Fibroblast of pulmonary artery (primary cell): ENCODE measurements around the gene SAMD11.

Source experiments
- DNase-seq: peaks from one replicate; pipeline ENCODE4 v3.0.0-alpha.2; 2010; ENCODE audit warnings: low read depth
- H3K4me3 ChIP-seq: replicated peaks from 2 replicates; pipeline ENCODE4 v1.5.1; 2011; ENCODE audit warnings: low read depth, mild to moderate bottlenecking, control low read depth, low read length, moderate library complexity
- TF ChIP-seq, protein P1 (sequence below): IDR thresholded peaks from 2 replicates; pipeline ENCODE4 v1.5.1; 2011; ENCODE audit warnings: mild to moderate bottlenecking, control low read depth, low read length, inconsistent platforms; ENCODE audit errors: missing control alignments

The SAMD11 gene

DNA sequence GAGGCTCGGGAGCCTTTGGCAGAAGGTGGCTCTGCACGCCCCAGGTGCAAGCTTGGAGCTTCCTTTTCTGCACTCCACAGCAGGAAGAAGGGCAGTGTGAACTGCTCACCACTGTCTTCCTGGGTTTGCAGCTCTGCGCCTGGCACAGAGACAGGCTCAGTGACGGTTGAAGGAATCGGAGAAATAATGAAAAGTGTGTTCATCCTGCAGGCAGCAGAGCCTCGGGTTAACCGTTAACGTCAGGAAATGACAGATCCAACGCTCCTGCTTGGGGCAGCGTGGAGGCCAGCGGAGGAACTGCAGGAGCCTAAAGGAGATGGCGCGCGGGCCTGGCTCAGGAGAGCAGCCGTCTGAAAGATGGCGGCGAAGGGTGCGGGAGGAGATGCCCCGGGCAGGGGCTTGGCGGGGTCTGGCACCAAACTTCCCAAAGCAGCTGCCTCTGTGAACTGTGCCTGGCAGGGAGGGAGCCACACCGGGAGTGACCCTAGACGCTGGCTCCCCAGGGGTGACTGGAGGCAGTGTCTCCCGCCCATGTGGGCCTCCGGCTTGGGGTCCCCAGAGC lies 10.9 kb upstream of the SAMD11 start:
- no peak overlapping the region for H3K4me3 ChIP-seq
- DNase-seq, result peak; percentile 36
- TF ChIP-seq, protein P1, sequence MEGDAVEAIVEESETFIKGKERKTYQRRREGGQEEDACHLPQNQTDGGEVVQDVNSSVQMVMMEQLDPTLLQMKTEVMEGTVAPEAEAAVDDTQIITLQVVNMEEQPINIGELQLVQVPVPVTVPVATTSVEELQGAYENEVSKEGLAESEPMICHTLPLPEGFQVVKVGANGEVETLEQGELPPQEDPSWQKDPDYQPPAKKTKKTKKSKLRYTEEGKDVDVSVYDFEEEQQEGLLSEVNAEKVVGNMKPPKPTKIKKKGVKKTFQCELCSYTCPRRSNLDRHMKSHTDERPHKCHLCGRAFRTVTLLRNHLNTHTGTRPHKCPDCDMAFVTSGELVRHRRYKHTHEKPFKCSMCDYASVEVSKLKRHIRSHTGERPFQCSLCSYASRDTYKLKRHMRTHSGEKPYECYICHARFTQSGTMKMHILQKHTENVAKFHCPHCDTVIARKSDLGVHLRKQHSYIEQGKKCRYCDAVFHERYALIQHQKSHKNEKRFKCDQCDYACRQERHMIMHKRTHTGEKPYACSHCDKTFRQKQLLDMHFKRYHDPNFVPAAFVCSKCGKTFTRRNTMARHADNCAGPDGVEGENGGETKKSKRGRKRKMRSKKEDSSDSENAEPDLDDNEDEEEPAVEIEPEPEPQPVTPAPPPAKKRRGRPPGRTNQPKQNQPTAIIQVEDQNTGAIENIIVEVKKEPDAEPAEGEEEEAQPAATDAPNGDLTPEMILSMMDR, result peak; percentile 32

GRCh38 chr1:913491-914130 lies 10.1 kb upstream of the SAMD11 start:
- TF ChIP-seq, protein P1, result no peak
- no peak overlapping the region for H3K4me3 ChIP-seq
- DNase-seq, result no peak

DNA sequence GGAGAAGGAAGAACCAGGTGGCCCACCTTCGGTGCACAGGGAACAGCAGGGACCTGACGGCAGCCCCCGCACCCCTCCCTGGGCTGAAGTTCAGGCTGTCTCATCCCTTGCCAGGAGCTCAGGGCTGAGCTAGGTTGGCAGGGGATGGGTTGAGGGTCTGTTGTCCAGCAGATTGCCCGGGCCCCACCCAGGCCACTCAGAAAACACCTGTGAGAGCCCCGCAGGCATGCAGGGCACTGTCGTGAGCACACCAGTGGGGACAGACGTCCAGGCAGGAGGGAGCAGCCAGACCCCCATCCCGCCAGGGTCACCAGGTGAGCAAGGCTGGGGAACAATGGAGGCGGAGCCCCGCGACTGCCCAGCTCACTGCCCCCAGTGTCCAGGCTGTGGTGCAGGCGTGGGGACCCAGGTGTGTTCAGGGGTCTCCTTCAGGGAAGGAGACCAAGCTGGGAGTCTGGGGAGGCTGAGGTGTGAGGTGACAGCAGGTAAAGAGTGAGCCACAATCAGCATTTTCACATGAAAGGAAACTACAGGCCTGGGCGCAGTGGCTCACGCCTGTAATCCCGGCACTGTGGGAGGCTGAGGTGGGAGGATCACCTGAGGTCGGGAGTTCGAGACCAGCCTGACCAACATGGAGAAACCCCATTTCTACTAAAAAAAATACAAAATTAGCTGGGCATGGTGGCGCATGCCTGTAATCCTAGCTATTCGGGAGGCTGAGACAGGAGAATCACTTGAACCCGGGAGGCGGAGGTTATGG lies 9.4 kb upstream of the SAMD11 start:
- DNase-seq, result no peak
- no peak overlapping the region for H3K4me3 ChIP-seq
- TF ChIP-seq, protein P1, result no peak

DNA sequence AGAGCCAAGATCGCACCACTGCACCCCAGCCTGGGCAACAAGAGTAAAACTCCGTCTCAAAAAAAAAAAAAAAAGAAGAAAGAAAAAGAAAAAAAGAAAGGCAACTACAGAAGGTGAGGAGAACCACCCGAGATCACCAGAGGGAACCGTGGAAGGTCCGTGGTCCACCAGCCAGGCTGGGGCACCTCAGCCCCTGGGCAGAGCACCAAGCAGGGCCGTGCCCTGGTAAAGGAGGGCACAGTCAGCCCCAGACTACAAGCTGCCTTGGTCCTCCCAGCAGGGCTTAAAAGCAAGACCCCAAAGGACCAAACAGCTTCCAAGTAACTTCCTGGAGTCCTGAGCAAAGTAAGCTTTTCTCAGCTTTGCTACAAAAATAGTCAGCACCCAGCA lies 8.8 kb upstream of the SAMD11 start:
- TF ChIP-seq, protein P1, result no peak
- DNase-seq, result no peak
- H3K4me3 ChIP-seq, result no peak overlapping the region

GRCh38 chr1:915295-916172 lies 8.2 kb upstream of the SAMD11 start:
- DNase-seq, result no peak
- H3K4me3 ChIP-seq, result no peak overlapping the region
- TF ChIP-seq, protein P1, result no peak

GRCh38 chr1:916173-917075 lies 7.3 kb upstream of the SAMD11 start:
- no peak overlapping the region for H3K4me3 ChIP-seq
- peak; percentile 29 for DNase-seq
- TF ChIP-seq, protein P1, result no peak
